ENCODE data around the gene PIK3C2G. TPM values are rescaled to one million over a fixed set of nuclear protein-coding genes. Genes with fewer than 3 reads are reported as not detected.

PIK3C2G gene
- total and polyA plus RNA-seq, 2 of the 13 experiments (the other 11 are each of a cell fraction or from before 2014, with no cell fraction given) = not detected

DNA sequence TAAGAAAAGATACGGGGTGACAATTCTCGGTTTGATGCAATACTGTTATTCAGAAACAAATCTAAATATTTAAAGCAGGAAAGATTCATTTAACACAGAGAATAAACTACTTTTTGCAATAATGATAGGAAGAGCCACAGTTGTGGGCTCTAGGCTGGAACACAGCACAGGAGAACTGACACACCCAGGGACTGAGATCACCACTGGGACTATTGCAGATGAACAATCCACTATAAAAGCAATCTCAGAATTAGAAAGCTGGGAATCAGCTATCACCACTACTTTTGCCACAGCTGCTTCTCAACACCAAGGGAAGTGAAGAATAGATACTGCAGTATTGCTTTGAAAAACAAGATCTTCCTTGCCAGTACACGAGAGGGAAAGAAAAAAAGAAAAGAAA lies 4.1 kb upstream of the PIK3C2G start:
- FAIRE-seq (no peak), DNase-seq (ENCODE audit: low spot score) (no peak), ATAC-seq (no peak)
- no peaks in the 10 kb centered on the region for H3K27me3 ChIP-seq (ENCODE audit: control insufficient read depth in 1 of 2, insufficient read depth in 2 of 2, low read length in 2 of 2)
- TF ChIP-seq NR3C1 (CRISPR knock-in tag; IDR thresholded peaks at IDR 0.05) = no peak
- no peak for TF ChIP-seq KDM5A (IDR thresholded peaks at IDR 0.05; ENCODE audit: borderline replicate concordance, low read length)
- ChIA-PET CTCF (ENCODE audit: low intra/inter-chr PET ratio, low total read pairs) (no interaction called here), POLR2A (no interaction called here)
- H3K27ac ChIP-seq (ENCODE audit: extremely low read length, insufficient read depth, low read length) = no peak overlapping the region
- no peak overlapping the region for H2AFZ ChIP-seq (ENCODE audit: low read length)
- H3K79me2 ChIP-seq (ENCODE audit: insufficient read depth, low read length) = no peaks in the 10 kb centered on the region
- no peaks in the 10 kb centered on the region for H3K9me3 ChIP-seq (ENCODE audit: low read length)
- H3K4me1 ChIP-seq (ENCODE audit: insufficient read depth, low read length) = no peaks in the 10 kb centered on the region
- intact Hi-C loops (cut with micrococcal nuclease; ENCODE audit: unreplicated experiment) (no loop called here), in situ Hi-C loops (cut with HindIII; ENCODE audit: extremely low pct_ligation_motif_present, low pct_unique_long_range_greater_than_20kb) (no loop called here)
- H4K20me1 ChIP-seq (ENCODE audit: insufficient read depth, low read length) = no peaks in the 10 kb centered on the region; the same call in 1 of the 2 replicates
- H3K4me3 ChIP-seq (replicated peaks in 1 of 3; ENCODE audit: insufficient read depth in 1 of 3, low read depth in 2 of 3, low read length in 3 of 3) = no peak overlapping the region
- WGBS (ENCODE audit: low lambda C conversion rate) = 23% methylated on average over 3 of the region's 3 CpGs
- H3K36me3 ChIP-seq (replicated peaks in 1 of 2; ENCODE audit: control insufficient read depth in 1 of 2, insufficient read depth in 2 of 2, low read length in 2 of 2) = no peaks in the 10 kb centered on the region
- no peak overlapping the region for H3K9ac ChIP-seq (ENCODE audit: insufficient read depth, low read depth, low read length)
- no TSS peak for BruUV-seq (replicated peaks)
- H3K4me2 ChIP-seq (ENCODE audit: low read depth, low read length) = no peak overlapping the region

DNA sequence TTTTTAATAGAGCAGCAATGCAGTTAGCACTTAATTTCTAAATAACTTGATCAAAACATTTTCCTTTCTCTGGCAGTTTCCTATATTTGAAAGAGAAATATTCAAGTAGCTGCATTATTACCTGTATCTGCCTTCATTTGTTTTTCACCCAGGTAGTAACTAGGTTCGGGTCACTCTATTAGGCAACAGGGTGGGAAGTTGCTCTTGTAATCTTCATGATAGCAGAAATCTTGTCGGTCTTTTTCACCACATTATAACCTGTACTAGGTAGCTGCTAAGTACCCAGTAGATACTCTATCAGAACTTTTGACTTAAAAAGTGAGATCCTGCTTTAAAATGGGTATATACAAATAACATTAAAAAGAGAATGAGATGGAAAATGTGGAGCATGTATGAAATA lies 2.4 kb upstream of the PIK3C2G start:
- ATAC-seq (no peak), FAIRE-seq (no peak), DNase-seq (ENCODE audit: low spot score) (no peak)
- Histone ChIP-seq H2AFZ (ENCODE audit: low read length) (no peak overlapping the region), H3K36me3 (replicated peaks in 1 of 2; ENCODE audit: control insufficient read depth in 1 of 2, insufficient read depth in 2 of 2, low read length in 2 of 2) (no peaks in the 10 kb centered on the region), H3K4me3 (replicated peaks in 1 of 3; ENCODE audit: insufficient read depth in 1 of 3, low read depth in 2 of 3, low read length in 3 of 3) (no peak overlapping the region), H3K4me1 (ENCODE audit: insufficient read depth, low read length) (no peaks in the 10 kb centered on the region), H3K27me3 (ENCODE audit: control insufficient read depth in 1 of 2, insufficient read depth in 2 of 2, low read length in 2 of 2) (no peaks in the 10 kb centered on the region), H3K9ac (ENCODE audit: insufficient read depth, low read depth, low read length) (no peak overlapping the region), H3K9me3 (ENCODE audit: low read length) (no peaks in the 10 kb centered on the region), H4K20me1 (ENCODE audit: insufficient read depth, low read length) (no peaks in the 10 kb centered on the region), H3K27ac (ENCODE audit: extremely low read length, insufficient read depth, low read length) (no peak overlapping the region), H3K79me2 (ENCODE audit: insufficient read depth, low read length) (no peaks in the 10 kb centered on the region), H3K4me2 (ENCODE audit: low read depth, low read length) (no peak overlapping the region)
- ChIA-PET POLR2A (no interaction called here), CTCF (ENCODE audit: low intra/inter-chr PET ratio, low total read pairs) (no interaction called here)
- intact Hi-C loops (cut with micrococcal nuclease; ENCODE audit: unreplicated experiment) = no loop called here
- BruUV-seq (replicated peaks) = no TSS peak
- 47% methylated on average over 2 of the region's 2 CpGs for WGBS (ENCODE audit: low lambda C conversion rate)
- in situ Hi-C loops (cut with HindIII; ENCODE audit: extremely low pct_ligation_motif_present, low pct_unique_long_range_greater_than_20kb) = no loop called here
- TF ChIP-seq SIX4 (CRISPR knock-in tag; IDR thresholded peaks at IDR 0.05) = no peak
- no peak for TF ChIP-seq NFYC (CRISPR knock-in tag; IDR thresholded peaks at IDR 0.05)
- TF ChIP-seq RBFOX2 (IDR thresholded peaks at IDR 0.05; ENCODE audit: low read depth, low read length) = no peak
- TF ChIP-seq, protein P1, sequence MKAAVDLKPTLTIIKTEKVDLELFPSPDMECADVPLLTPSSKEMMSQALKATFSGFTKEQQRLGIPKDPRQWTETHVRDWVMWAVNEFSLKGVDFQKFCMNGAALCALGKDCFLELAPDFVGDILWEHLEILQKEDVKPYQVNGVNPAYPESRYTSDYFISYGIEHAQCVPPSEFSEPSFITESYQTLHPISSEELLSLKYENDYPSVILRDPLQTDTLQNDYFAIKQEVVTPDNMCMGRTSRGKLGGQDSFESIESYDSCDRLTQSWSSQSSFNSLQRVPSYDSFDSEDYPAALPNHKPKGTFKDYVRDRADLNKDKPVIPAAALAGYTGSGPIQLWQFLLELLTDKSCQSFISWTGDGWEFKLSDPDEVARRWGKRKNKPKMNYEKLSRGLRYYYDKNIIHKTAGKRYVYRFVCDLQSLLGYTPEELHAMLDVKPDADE (CRISPR knock-in tag; IDR thresholded peaks at IDR 0.05) = no peak
- TF ChIP-seq, protein P2, sequence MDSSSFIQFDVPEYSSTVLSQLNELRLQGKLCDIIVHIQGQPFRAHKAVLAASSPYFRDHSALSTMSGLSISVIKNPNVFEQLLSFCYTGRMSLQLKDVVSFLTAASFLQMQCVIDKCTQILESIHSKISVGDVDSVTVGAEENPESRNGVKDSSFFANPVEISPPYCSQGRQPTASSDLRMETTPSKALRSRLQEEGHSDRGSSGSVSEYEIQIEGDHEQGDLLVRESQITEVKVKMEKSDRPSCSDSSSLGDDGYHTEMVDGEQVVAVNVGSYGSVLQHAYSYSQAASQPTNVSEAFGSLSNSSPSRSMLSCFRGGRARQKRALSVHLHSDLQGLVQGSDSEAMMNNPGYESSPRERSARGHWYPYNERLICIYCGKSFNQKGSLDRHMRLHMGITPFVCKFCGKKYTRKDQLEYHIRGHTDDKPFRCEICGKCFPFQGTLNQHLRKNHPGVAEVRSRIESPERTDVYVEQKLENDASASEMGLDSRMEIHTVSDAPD (CRISPR knock-in tag; IDR thresholded peaks at IDR 0.05) = no peak
- TF ChIP-seq PAF1 (CRISPR knock-in tag; IDR thresholded peaks at IDR 0.05) = no peak
- TF ChIP-seq, protein P3, sequence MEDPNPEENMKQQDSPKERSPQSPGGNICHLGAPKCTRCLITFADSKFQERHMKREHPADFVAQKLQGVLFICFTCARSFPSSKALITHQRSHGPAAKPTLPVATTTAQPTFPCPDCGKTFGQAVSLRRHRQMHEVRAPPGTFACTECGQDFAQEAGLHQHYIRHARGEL (CRISPR knock-in tag; IDR thresholded peaks at IDR 0.05) = no peak
- no peak for TF ChIP-seq PHF5A (CRISPR knock-in tag; IDR thresholded peaks at IDR 0.05; ENCODE audit: low read depth, unreplicated experiment)
- TF ChIP-seq XRCC5 (optimal IDR thresholded peaks at IDR 0.05; ENCODE audit: low read length) = no peak
- no peak for TF ChIP-seq CREB3 (CRISPR knock-in tag; IDR thresholded peaks at IDR 0.05)
